Measurements from ENCODE around the gene CDKAL1.

The CDKAL1 gene

DNA sequence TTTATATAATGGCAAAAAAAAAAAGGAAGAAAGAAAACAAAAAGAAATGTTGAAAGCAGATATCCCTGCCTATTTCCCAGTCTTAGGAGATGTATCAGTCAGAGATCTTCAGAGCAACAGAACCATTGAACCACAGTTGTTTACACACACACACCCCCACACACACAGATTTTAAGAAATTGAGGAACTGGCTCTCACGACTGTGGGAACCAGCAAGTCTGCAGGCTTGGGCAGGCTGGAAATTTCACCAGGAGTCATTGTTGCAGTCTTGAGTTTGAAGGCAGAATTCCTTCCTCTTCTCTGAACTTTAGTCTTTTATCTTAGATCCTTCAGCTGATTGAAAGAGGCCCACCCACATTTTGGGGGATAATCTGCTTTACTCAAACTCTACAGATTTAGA lies 380.9 kb downstream of the CDKAL1 start:
- no peak overlapping the region for H3K9ac ChIP-seq
- TF ChIP-seq, protein P1, sequence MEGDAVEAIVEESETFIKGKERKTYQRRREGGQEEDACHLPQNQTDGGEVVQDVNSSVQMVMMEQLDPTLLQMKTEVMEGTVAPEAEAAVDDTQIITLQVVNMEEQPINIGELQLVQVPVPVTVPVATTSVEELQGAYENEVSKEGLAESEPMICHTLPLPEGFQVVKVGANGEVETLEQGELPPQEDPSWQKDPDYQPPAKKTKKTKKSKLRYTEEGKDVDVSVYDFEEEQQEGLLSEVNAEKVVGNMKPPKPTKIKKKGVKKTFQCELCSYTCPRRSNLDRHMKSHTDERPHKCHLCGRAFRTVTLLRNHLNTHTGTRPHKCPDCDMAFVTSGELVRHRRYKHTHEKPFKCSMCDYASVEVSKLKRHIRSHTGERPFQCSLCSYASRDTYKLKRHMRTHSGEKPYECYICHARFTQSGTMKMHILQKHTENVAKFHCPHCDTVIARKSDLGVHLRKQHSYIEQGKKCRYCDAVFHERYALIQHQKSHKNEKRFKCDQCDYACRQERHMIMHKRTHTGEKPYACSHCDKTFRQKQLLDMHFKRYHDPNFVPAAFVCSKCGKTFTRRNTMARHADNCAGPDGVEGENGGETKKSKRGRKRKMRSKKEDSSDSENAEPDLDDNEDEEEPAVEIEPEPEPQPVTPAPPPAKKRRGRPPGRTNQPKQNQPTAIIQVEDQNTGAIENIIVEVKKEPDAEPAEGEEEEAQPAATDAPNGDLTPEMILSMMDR (conservative IDR thresholded peaks at IDR 0.05; ENCODE audit: low read depth, low read length), result no peak
- no peak overlapping the region for H2AFZ ChIP-seq (ENCODE audit: low read depth)
- H3K4me1 ChIP-seq (ENCODE audit: low read depth, poor library complexity, severe bottlenecking), result no peaks in the 10 kb centered on the region
- no peak overlapping the region for H3K4me3 ChIP-seq (IDR thresholded peaks at IDR 0.05; ENCODE audit: insufficient read depth, low read depth, low read length)
- no peak overlapping the region for H3K4me2 ChIP-seq
- no peaks in the 10 kb centered on the region for H3K79me2 ChIP-seq (ENCODE audit: insufficient read depth, low read depth)
- H3K27ac ChIP-seq, result no peak overlapping the region
- no peaks in the 10 kb centered on the region for H3K27me3 ChIP-seq (ENCODE audit: insufficient read depth, low read depth)
- no peaks in the 10 kb centered on the region for H3K36me3 ChIP-seq (ENCODE audit: insufficient read depth)
- H4K20me1 ChIP-seq (ENCODE audit: insufficient read depth), result no peaks in the 10 kb centered on the region

DNA sequence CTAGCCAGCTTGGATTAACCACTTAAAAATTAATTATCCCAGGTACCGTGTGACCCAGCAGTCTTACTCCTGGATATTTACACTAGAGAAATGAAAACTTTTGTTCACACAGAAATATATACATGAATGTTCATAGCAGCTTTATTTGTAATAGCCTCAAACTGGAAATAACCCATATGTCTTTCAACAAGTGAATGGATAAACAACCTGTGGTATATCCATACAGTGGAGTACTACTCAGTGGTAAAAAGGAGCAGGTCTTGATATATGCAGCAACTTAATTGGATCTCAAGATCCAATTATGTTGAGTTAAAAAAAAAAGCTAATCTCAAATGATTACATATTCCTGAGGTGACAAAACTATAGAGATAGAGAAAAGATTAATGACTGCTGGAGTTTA lies 381.4 kb downstream of the CDKAL1 start:
- Histone ChIP-seq H3K9ac (no peak overlapping the region), H3K79me2 (ENCODE audit: insufficient read depth, low read depth) (no peaks in the 10 kb centered on the region), H3K4me3 (IDR thresholded peaks at IDR 0.05; ENCODE audit: insufficient read depth, low read depth, low read length) (no peak overlapping the region), H4K20me1 (ENCODE audit: insufficient read depth) (no peaks in the 10 kb centered on the region), H2AFZ (ENCODE audit: low read depth) (no peak overlapping the region), H3K27ac (no peak overlapping the region), H3K4me2 (no peak overlapping the region), H3K36me3 (ENCODE audit: insufficient read depth) (no peaks in the 10 kb centered on the region), H3K27me3 (ENCODE audit: insufficient read depth, low read depth) (no peaks in the 10 kb centered on the region), H3K4me1 (ENCODE audit: low read depth, poor library complexity, severe bottlenecking) (no peaks in the 10 kb centered on the region)
- TF ChIP-seq, protein P1 (conservative IDR thresholded peaks at IDR 0.05; ENCODE audit: low read depth, low read length), result no peak

DNA sequence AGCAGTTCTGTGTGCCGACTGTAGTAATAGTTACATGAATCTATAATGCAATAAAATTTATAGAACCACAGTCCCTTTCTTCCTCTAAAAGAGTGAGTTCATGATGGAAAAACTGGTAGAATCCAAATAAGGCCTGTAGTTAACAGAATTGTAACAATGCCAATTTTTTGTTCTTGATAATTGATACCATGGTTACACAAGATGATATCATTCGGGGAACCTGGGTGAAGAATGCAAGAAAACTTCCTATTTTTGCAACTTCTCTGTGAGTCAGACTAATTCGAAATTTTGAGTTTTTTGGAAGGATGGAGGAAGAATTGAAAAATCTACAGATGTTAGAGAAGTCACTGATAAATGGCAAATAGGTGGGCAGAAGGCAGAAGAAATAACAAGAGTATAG lies 381.8 kb downstream of the CDKAL1 start:
- Histone ChIP-seq H3K27ac (no peak overlapping the region), H3K4me1 (ENCODE audit: low read depth, poor library complexity, severe bottlenecking) (no peaks in the 10 kb centered on the region)

DNA sequence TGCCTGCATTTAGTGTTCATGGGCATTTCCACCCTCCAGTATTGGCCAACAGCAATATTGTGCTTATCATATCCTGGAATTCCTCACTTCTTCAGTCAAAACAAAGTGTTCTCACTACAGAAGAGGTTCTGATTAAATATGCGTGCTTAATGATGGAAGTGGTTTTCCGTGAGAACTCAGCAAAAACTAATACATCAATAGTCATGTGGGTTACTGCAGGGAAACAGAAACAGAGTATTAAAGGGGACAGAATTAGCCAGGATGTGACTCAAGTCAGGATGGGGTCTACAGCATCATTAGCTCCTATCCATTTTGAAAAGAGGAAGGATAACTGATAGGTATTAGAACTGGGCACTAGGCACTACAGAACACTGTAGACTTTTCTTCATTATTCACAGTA lies 384.6 kb downstream of the CDKAL1 start:
- Histone ChIP-seq H3K79me2 (ENCODE audit: insufficient read depth, low read depth) (no peaks in the 10 kb centered on the region), H3K4me2 (no peak overlapping the region), H4K20me1 (ENCODE audit: insufficient read depth) (no peaks in the 10 kb centered on the region), H3K27ac (no peak overlapping the region), H3K4me1 (ENCODE audit: low read depth, poor library complexity, severe bottlenecking) (no peaks in the 10 kb centered on the region), H3K36me3 (ENCODE audit: insufficient read depth) (no peaks in the 10 kb centered on the region), H3K4me3 (IDR thresholded peaks at IDR 0.05; ENCODE audit: insufficient read depth, low read depth, low read length) (no peak overlapping the region), H3K27me3 (ENCODE audit: insufficient read depth, low read depth) (no peaks in the 10 kb centered on the region), H3K9ac (no peak overlapping the region), H2AFZ (ENCODE audit: low read depth) (no peak overlapping the region)
- TF ChIP-seq, protein P1 (conservative IDR thresholded peaks at IDR 0.05; ENCODE audit: low read depth, low read length), result no peak

More for the DNA sequence above, 381.8 kb downstream of the CDKAL1 start:
- Histone ChIP-seq H3K9ac (no peak overlapping the region), H4K20me1 (ENCODE audit: insufficient read depth) (no peaks in the 10 kb centered on the region), H3K27me3 (ENCODE audit: insufficient read depth, low read depth) (no peaks in the 10 kb centered on the region), H2AFZ (ENCODE audit: low read depth) (no peak overlapping the region), H3K36me3 (ENCODE audit: insufficient read depth) (no peaks in the 10 kb centered on the region), H3K4me2 (no peak overlapping the region), H3K79me2 (ENCODE audit: insufficient read depth, low read depth) (no peaks in the 10 kb centered on the region), H3K4me3 (IDR thresholded peaks at IDR 0.05; ENCODE audit: insufficient read depth, low read depth, low read length) (no peak overlapping the region)
- TF ChIP-seq, protein P1 (conservative IDR thresholded peaks at IDR 0.05; ENCODE audit: low read depth, low read length), result no peak
